ENCODE data around the gene TPT1.

TPT1 gene

GRCh38 chr13:45367358-45367757 lies 26.4 kb upstream of the TPT1 start:
- WGBS (ENCODE audit: insufficient coverage, insufficient read length): no CpG with 5 or more reads among the region's 2 CpGs

DNA sequence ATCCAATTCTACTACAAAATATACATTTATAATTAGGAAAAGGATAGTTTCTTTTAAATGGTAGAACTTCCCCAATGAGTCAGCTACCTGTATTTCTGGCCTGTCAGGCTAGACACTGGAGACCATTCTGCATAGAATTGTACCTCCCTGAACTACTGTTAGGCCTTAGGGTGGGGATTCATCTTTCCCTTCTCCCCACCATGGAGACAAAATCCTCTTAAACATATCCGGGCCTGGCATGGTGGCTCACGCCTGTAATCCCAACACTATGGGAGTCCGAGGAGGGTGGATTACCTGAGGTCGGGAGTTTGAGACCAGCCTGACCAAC lies 24.5 kb upstream of the TPT1 start:
- H3K27me3 ChIP-seq (ENCODE audit: control insufficient read depth, insufficient read depth, low read length): no peaks in the 10 kb centered on the region
- no peaks in the 10 kb centered on the region; the same call in 1 of the 2 replicates for H3K4me1 ChIP-seq (ENCODE audit: control insufficient read depth, insufficient read depth, low read length)
- H3K27ac ChIP-seq (ENCODE audit: low read length): no peak overlapping the region
- H3K4me3 ChIP-seq (ENCODE audit: low read length): no peak overlapping the region
- WGBS (ENCODE audit: insufficient coverage, insufficient read length): no CpG with 5 or more reads among the region's 4 CpGs
- DNase-seq (ENCODE audit: low read depth, low spot score): no peak
- no peaks in the 10 kb centered on the region for H3K36me3 ChIP-seq (ENCODE audit: control insufficient read depth, insufficient read depth, low read length)
- H3K9me3 ChIP-seq (ENCODE audit: control insufficient read depth, insufficient read depth, low read length): no peaks in the 10 kb centered on the region; the same call in 1 of the 2 replicates

More at GRCh38 chr13:45367358-45367757, 26.4 kb upstream of the TPT1 start:
- Histone ChIP-seq H3K9me3 (ENCODE audit: control insufficient read depth, insufficient read depth, low read length) (no peaks in the 10 kb centered on the region; the same call in 1 of the 2 replicates), H3K27ac (ENCODE audit: low read length) (no peak overlapping the region), H3K36me3 (ENCODE audit: control insufficient read depth, insufficient read depth, low read length) (no peaks in the 10 kb centered on the region), H3K4me1 (ENCODE audit: control insufficient read depth, insufficient read depth, low read length) (peaks cover 2% of the 10 kb centered on the region), H3K27me3 (ENCODE audit: control insufficient read depth, insufficient read depth, low read length) (no peaks in the 10 kb centered on the region), H3K4me3 (ENCODE audit: low read length) (no peak overlapping the region)
- DNase-seq (ENCODE audit: low read depth, low spot score): peak; percentile 20

DNA sequence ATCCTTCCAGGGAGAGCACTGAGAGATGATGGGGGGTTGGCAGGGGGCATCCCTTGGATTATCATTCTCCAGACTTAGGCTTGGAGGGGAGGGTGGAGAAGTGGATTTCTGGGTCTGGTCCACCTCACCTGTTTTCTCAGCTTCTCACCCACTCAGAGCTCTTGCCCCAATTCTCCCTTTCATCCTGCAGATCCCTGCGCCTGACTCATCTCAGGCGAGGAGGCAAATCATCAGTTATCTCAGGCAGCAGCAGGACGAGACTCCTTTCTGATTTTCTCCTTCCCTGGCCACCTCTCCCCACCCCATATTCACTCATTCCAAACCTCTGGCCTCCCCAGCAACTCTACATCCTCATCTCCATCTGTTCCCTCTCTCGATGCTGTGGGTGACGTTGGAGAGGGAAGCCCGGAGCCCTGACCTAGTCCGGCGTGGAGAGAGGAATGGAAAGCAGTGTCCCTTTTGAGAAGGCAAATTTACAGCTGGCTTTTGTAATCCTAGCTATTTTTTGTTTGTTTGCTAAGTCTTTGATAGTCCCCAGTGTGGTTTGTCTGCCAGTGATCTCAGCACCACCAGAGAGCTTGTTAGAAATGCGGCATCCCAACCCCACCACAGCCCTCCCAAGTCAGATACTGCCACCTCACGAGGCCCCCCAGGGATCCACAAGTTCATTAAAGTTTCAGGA lies 24.0 kb upstream of the TPT1 start:
- Histone ChIP-seq H3K9me3 (ENCODE audit: control insufficient read depth, insufficient read depth, low read length) (no peaks in the 10 kb centered on the region; the same call in 1 of the 2 replicates), H3K27me3 (ENCODE audit: control insufficient read depth, insufficient read depth, low read length) (no peaks in the 10 kb centered on the region), H3K27ac (ENCODE audit: low read length) (no peak overlapping the region), H3K36me3 (ENCODE audit: control insufficient read depth, insufficient read depth, low read length) (no peaks in the 10 kb centered on the region), H3K4me1 (ENCODE audit: control insufficient read depth, insufficient read depth, low read length) (no peaks in the 10 kb centered on the region; the same call in 1 of the 2 replicates), H3K4me3 (ENCODE audit: low read length) (no peak overlapping the region)
- WGBS (ENCODE audit: insufficient coverage, insufficient read length): no CpG with 5 or more reads among the region's 10 CpGs
- no peak for DNase-seq (ENCODE audit: low read depth, low spot score)

DNA sequence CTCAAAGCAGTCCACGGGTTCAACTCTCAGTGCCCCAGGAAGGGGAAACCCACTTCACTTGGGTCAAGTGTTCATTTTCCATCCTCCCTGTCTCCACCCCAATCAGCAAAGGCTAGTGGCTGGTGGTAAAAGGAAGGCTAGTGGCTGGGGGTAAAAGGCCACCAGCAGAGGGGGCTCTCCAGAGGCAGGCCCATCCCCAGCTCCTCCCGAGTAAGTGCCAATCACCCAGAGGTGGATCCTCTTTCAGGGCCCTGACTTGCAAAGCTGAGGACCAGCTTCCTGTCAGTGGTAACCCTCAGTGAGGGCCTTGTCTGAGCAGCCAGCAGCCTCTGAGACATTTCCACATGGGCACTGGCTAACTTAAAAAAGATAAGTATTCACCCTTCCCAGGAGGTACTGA lies 22.0 kb upstream of the TPT1 start:
- H3K36me3 ChIP-seq (ENCODE audit: control insufficient read depth, insufficient read depth, low read length): no peaks in the 10 kb centered on the region
- no peak overlapping the region for H3K27ac ChIP-seq (ENCODE audit: low read length)
- H3K4me3 ChIP-seq (ENCODE audit: low read length): no peak overlapping the region
- H3K4me1 ChIP-seq (ENCODE audit: control insufficient read depth, insufficient read depth, low read length): no peaks in the 10 kb centered on the region; the same call in 1 of the 2 replicates
- H3K27me3 ChIP-seq (ENCODE audit: control insufficient read depth, insufficient read depth, low read length): no peaks in the 10 kb centered on the region
- WGBS (ENCODE audit: insufficient coverage, insufficient read length): no CpG with 5 or more reads among the region's 2 CpGs
- no peak for DNase-seq (ENCODE audit: low read depth, low spot score)
- no peaks in the 10 kb centered on the region; the same call in 1 of the 2 replicates for H3K9me3 ChIP-seq (ENCODE audit: control insufficient read depth, insufficient read depth, low read length)

DNA sequence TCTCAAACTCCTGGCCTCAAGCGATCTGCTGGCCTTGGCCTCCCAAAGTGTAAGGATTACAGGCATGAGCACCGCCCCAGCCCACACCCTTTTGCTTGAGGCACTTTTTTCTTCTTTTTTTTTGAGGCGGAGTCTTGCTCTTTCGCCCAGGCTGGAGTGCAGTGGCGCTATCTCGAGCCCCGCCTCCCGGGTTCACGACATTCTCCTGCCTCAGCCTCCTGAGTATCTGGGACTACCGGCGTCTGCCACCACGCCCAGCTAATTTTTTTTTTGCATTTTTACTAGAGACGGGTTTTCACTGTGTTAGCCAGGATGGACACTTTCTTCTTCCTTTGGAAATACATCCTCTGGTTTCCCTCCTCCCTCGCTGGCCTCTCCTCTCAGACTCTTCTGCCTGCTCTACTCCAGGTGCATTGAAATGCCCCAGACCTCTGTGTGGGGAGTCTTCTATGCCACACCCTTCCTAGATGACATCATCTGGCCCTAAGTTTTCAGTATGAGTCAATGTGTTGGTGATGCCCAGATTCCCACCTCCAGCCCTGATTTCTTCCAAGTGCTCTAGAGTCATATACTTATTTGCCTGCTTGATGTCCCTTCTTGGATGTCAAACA lies 20.7 kb upstream of the TPT1 start:
- Histone ChIP-seq H3K4me1 (ENCODE audit: control insufficient read depth, insufficient read depth, low read length) (no peaks in the 10 kb centered on the region; the same call in 1 of the 2 replicates), H3K4me3 (ENCODE audit: low read length) (no peak overlapping the region), H3K27ac (ENCODE audit: low read length) (no peak overlapping the region), H3K27me3 (ENCODE audit: control insufficient read depth, insufficient read depth, low read length) (no peaks in the 10 kb centered on the region), H3K36me3 (ENCODE audit: control insufficient read depth, insufficient read depth, low read length) (no peaks in the 10 kb centered on the region; the same call in 1 of the 2 replicates), H3K9me3 (ENCODE audit: control insufficient read depth, insufficient read depth, low read length) (no peaks in the 10 kb centered on the region; the same call in 1 of the 2 replicates)
- no CpG with 5 or more reads among the region's 14 CpGs for WGBS (ENCODE audit: insufficient coverage, insufficient read length)
- DNase-seq (ENCODE audit: low read depth, low spot score): no peak

- H3K36me3 ChIP-seq (ENCODE audit: control insufficient read depth, insufficient read depth, low read length): no peaks in the 10 kb centered on the region; the same call in 1 of the 2 replicates
These were observed 16.1 kb upstream of the TPT1 start for GRCh38 chr13:45356966-45357672.

GRCh38 chr13:45353895-45354294 lies 12.9 kb upstream of the TPT1 start:
- no peaks in the 10 kb centered on the region; the same call in 1 of the 2 replicates for H3K36me3 ChIP-seq (ENCODE audit: control insufficient read depth, insufficient read depth, low read length)
- no peak for DNase-seq (ENCODE audit: low read depth, low spot score)
- H3K27me3 ChIP-seq (ENCODE audit: control insufficient read depth, insufficient read depth, low read length): no peaks in the 10 kb centered on the region
- no peaks in the 10 kb centered on the region; the same call in 1 of the 2 replicates for H3K4me1 ChIP-seq (ENCODE audit: control insufficient read depth, insufficient read depth, low read length)
- no peaks in the 10 kb centered on the region for H3K9me3 ChIP-seq (ENCODE audit: control insufficient read depth, insufficient read depth, low read length)
- WGBS (ENCODE audit: insufficient coverage, insufficient read length): no CpG with 5 or more reads among the region's 1 CpG
- H3K4me3 ChIP-seq (ENCODE audit: low read length): no peak overlapping the region
- no peak overlapping the region for H3K27ac ChIP-seq (ENCODE audit: low read length)

More at GRCh38 chr13:45356966-45357672, 16.1 kb upstream of the TPT1 start:
- no peak overlapping the region for H3K27ac ChIP-seq (ENCODE audit: low read length)
- H3K9me3 ChIP-seq (ENCODE audit: control insufficient read depth, insufficient read depth, low read length): no peaks in the 10 kb centered on the region
- H3K4me1 ChIP-seq (ENCODE audit: control insufficient read depth, insufficient read depth, low read length): no peaks in the 10 kb centered on the region; the same call in 1 of the 2 replicates
- no peaks in the 10 kb centered on the region for H3K27me3 ChIP-seq (ENCODE audit: control insufficient read depth, insufficient read depth, low read length)
- no peak for DNase-seq (ENCODE audit: low read depth, low spot score)
- no CpG with 5 or more reads among the region's 7 CpGs for WGBS (ENCODE audit: insufficient coverage, insufficient read length)
- no peak overlapping the region for H3K4me3 ChIP-seq (ENCODE audit: low read length)

GRCh38 chr13:45352031-45352430 lies 11.0 kb upstream of the TPT1 start:
- no peak overlapping the region for H3K27ac ChIP-seq (ENCODE audit: low read length)
- H3K36me3 ChIP-seq (ENCODE audit: control insufficient read depth, insufficient read depth, low read length): no peaks in the 10 kb centered on the region; the same call in 1 of the 2 replicates
- no CpG with 5 or more reads among the region's 10 CpGs for WGBS (ENCODE audit: insufficient coverage, insufficient read length)
- no peaks in the 10 kb centered on the region for H3K9me3 ChIP-seq (ENCODE audit: control insufficient read depth, insufficient read depth, low read length)
- DNase-seq (ENCODE audit: low read depth, low spot score): no peak
- H3K4me3 ChIP-seq (ENCODE audit: low read length): no peak overlapping the region
- H3K27me3 ChIP-seq (ENCODE audit: control insufficient read depth, insufficient read depth, low read length): no peaks in the 10 kb centered on the region
- no peaks in the 10 kb centered on the region; the same call in 1 of the 2 replicates for H3K4me1 ChIP-seq (ENCODE audit: control insufficient read depth, insufficient read depth, low read length)

- Histone ChIP-seq H3K27me3 (ENCODE audit: control insufficient read depth, insufficient read depth, low read length) (no peaks in the 10 kb centered on the region), H3K27ac (ENCODE audit: low read length) (no peak overlapping the region), H3K4me3 (ENCODE audit: low read length) (no peak overlapping the region), H3K4me1 (ENCODE audit: control insufficient read depth, insufficient read depth, low read length) (no peaks in the 10 kb centered on the region), H3K36me3 (ENCODE audit: control insufficient read depth, insufficient read depth, low read length) (no peaks in the 10 kb centered on the region; the same call in 1 of the 2 replicates), H3K9me3 (ENCODE audit: control insufficient read depth, insufficient read depth, low read length) (no peaks in the 10 kb centered on the region)
- no CpG with 5 or more reads among the region's 8 CpGs for WGBS (ENCODE audit: insufficient coverage, insufficient read length)
- DNase-seq (ENCODE audit: low read depth, low spot score): no peak
These were observed 9.2 kb upstream of the TPT1 start for GRCh38 chr13:45350152-45350551.

DNA sequence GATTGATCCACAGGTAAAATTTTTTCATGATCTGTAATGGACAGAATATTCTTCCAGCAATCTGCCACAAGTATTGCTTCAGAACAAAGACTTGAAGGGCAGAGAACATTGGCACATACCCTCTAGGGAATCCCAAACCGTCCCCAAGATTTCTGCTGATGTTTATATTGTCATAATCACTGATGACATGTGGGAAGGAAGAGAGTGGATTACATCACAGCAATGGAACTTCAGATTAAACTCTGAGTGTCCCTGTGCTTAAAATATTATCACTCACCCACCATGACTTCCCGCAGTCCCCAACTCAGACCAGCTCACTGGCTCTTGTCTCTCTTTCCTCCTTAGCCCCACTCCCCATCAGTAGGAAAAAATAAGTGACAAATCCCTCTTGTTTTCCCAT lies 8.5 kb upstream of the TPT1 start:
- no peaks in the 10 kb centered on the region for H3K9me3 ChIP-seq (ENCODE audit: control insufficient read depth, insufficient read depth, low read length)
- no CpG with 5 or more reads among the region's 2 CpGs for WGBS (ENCODE audit: insufficient coverage, insufficient read length)
- no peaks in the 10 kb centered on the region; the same call in 1 of the 2 replicates for H3K36me3 ChIP-seq (ENCODE audit: control insufficient read depth, insufficient read depth, low read length)
- DNase-seq (ENCODE audit: low read depth, low spot score): no peak
- H3K4me1 ChIP-seq (ENCODE audit: control insufficient read depth, insufficient read depth, low read length): no peaks in the 10 kb centered on the region
- no peak overlapping the region for H3K27ac ChIP-seq (ENCODE audit: low read length)
- no peaks in the 10 kb centered on the region for H3K27me3 ChIP-seq (ENCODE audit: control insufficient read depth, insufficient read depth, low read length)
- H3K4me3 ChIP-seq (ENCODE audit: low read length): no peak overlapping the region
